Activated CD8-positive, alpha-beta memory T cell treated with anti-CD3 and anti-CD28 coated beads, Interleukin-2, amount 10 ng/mL, durations not matched to agents 7 days and 5 days (primary cell): ENCODE data around the gene WDR88. TPM values are rescaled to one million over a fixed set of nuclear protein-coding genes. Genes with fewer than 3 reads are reported as not detected.
"Not testable (repeated sequence)": the region's sequence is repeated elsewhere in the genome, so short reads cannot be mapped to it uniquely, and the experiment has no call there.

Experiments used
- ATAC-seq: fragments of 150-1000 bp; cut with Tn5 transposase; one replicate; pipeline ENCODE4 v1.10.0; 2021; ENCODE audit warnings: moderate library complexity
- CTCF ChIA-PET: fragments of 350-600 bp; sonication (Branson Sonifier 250); formaldehyde crosslinking; loops from one replicate; lab custom pipeline; 2021; ENCODE audit warnings: antibody characterized with exemption; lab: Charles Lee
- DNase-seq: peaks from one replicate; pipeline ENCODE4 v3.0.0-alpha.2; 2020
- H3K27ac Mint-ChIP-seq: one replicate; pipeline ENCODE4 v1.8.0; 2021; ENCODE audit warnings: mild to moderate bottlenecking, mixed read lengths
- H3K27me3 Mint-ChIP-seq: one replicate; pipeline ENCODE4 v1.8.0; 2021; ENCODE audit warnings: mixed read lengths
- H3K36me3 Mint-ChIP-seq: one replicate; pipeline ENCODE4 v1.8.0; 2021; ENCODE audit warnings: mild to moderate bottlenecking, mixed read lengths
- H3K4me1 Mint-ChIP-seq: one replicate; pipeline ENCODE4 v1.8.0; 2021; ENCODE audit warnings: mixed read lengths
- H3K4me3 Mint-ChIP-seq: one replicate; pipeline ENCODE4 v1.8.0; 2021; ENCODE audit warnings: mild to moderate bottlenecking, moderate library complexity, mixed read lengths
- H3K9me3 Mint-ChIP-seq: one replicate; pipeline ENCODE4 v1.8.0; 2022; ENCODE audit warnings: low read depth, mixed read lengths
- total RNA-seq, 2 experiments: library from RNA; stranded (reverse); gene quantifications; one replicate each; pipeline ENCODE4 v1.2.3, GENCODE V29; 2021

WDR88 gene
- total RNA-seq, 2 experiments from 2014 or later, result not detected

GRCh38 chr19:33206261-33207039, 74.5 kb downstream of the WDR88 start:
- CTCF ChIA-PET, result no interaction called here
- Mint-ChIP-seq H3K27me3 (no peaks in the 10 kb centered on the region), H3K4me1 (no peaks in the 10 kb centered on the region), H3K9me3 (no peaks in the 10 kb centered on the region), H3K27ac (no peak overlapping the region), H3K4me3 (no peak overlapping the region), H3K36me3 (no peaks in the 10 kb centered on the region)
- no peak for ATAC-seq
- no peak for DNase-seq

- CTCF ChIA-PET, result no interaction called here
- no peak for DNase-seq
- no peak for ATAC-seq
- Mint-ChIP-seq H3K4me1 (no peaks in the 10 kb centered on the region), H3K36me3 (no peaks in the 10 kb centered on the region), H3K9me3 (no peaks in the 10 kb centered on the region), H3K27me3 (no peaks in the 10 kb centered on the region), H3K27ac (no peak overlapping the region), H3K4me3 (no peak overlapping the region)
Observed at GRCh38 chr19:33207040-33207620, 75.2 kb downstream of the WDR88 start.

- CTCF ChIA-PET, result no interaction called here
- Mint-ChIP-seq H3K9me3 (no peaks in the 10 kb centered on the region), H3K36me3 (no peaks in the 10 kb centered on the region)
Observed at GRCh38 chr19:33207903-33208302, 76.0 kb downstream of the WDR88 start.

GRCh38 chr19:33208371-33208895, 76.5 kb downstream of the WDR88 start:
- Mint-ChIP-seq H3K27ac (no peak overlapping the region), H3K36me3 (no peaks in the 10 kb centered on the region), H3K4me1 (no peaks in the 10 kb centered on the region), H3K9me3 (no peaks in the 10 kb centered on the region), H3K4me3 (no peak overlapping the region), H3K27me3 (no peaks in the 10 kb centered on the region)
- no peak for DNase-seq
- CTCF ChIA-PET, result no interaction called here
- no peak for ATAC-seq

More at GRCh38 chr19:33207903-33208302, 76.0 kb downstream of the WDR88 start:
- DNase-seq, result no peak
- no peak overlapping the region for H3K4me3 Mint-ChIP-seq
- no peaks in the 10 kb centered on the region for H3K27me3 Mint-ChIP-seq
- ATAC-seq, result no peak
- H3K4me1 Mint-ChIP-seq, result no peaks in the 10 kb centered on the region
- no peak overlapping the region for H3K27ac Mint-ChIP-seq

- H3K36me3 Mint-ChIP-seq, result no peaks in the 10 kb centered on the region
- no peak overlapping the region for H3K4me3 Mint-ChIP-seq
- H3K27ac Mint-ChIP-seq, result no peak overlapping the region
- DNase-seq (no peak), ATAC-seq (no peak)
- H3K4me1 Mint-ChIP-seq, result no peaks in the 10 kb centered on the region
- no peaks in the 10 kb centered on the region for H3K27me3 Mint-ChIP-seq
- no peaks in the 10 kb centered on the region for H3K9me3 Mint-ChIP-seq
- CTCF ChIA-PET, result interaction anchor here (0.8 kb wide), 1 partner anchor 25 kb away, joined by 3 read pairs; no protein-coding TSS in a partner anchor
Observed at GRCh38 chr19:33208904-33209849, 77.3 kb downstream of the WDR88 start.

- ATAC-seq, H3K4me1 Mint-ChIP-seq, H3K36me3 Mint-ChIP-seq, H3K9me3 Mint-ChIP-seq, H3K27me3 Mint-ChIP-seq, H3K27ac Mint-ChIP-seq, DNase-seq, H3K4me3 Mint-ChIP-seq: not testable (repeated sequence)
- CTCF ChIA-PET, result interaction anchor here (0.8 kb wide), 1 partner anchor 26 kb away, joined by 3 read pairs; no protein-coding TSS in a partner anchor
Observed at GRCh38 chr19:33209850-33210230, 77.9 kb downstream of the WDR88 start.

GRCh38 chr19:33210266-33210940, 78.5 kb downstream of the WDR88 start:
- Mint-ChIP-seq H3K9me3 (no peaks in the 10 kb centered on the region), H3K36me3 (no peaks in the 10 kb centered on the region), H3K4me3 (no peak overlapping the region), H3K4me1 (no peaks in the 10 kb centered on the region), H3K27me3 (no peaks in the 10 kb centered on the region), H3K27ac (no peak overlapping the region)
- ATAC-seq (no peak), DNase-seq (no peak)
- CTCF ChIA-PET, result no interaction called here

GRCh38 chr19:33211794-33212435, 80.0 kb downstream of the WDR88 start:
- H3K4me3 Mint-ChIP-seq, result no peak overlapping the region

GRCh38 chr19:33212436-33213172, 80.7 kb downstream of the WDR88 start:
- CTCF ChIA-PET, result interaction anchor here (1.2 kb wide), 1 partner anchor 203 kb away, joined by 3 read pairs; no protein-coding TSS in a partner anchor

More at GRCh38 chr19:33211794-33212435, 80.0 kb downstream of the WDR88 start:
- CTCF ChIA-PET, result interaction anchor here (1.2 kb wide), 1 partner anchor 204 kb away, joined by 3 read pairs; no protein-coding TSS in a partner anchor
- H3K36me3 Mint-ChIP-seq, result no peaks in the 10 kb centered on the region
- no peak for DNase-seq
- no peaks in the 10 kb centered on the region for H3K4me1 Mint-ChIP-seq
- no peak overlapping the region for H3K27ac Mint-ChIP-seq
- H3K9me3 Mint-ChIP-seq, result no peaks in the 10 kb centered on the region
- no peaks in the 10 kb centered on the region for H3K27me3 Mint-ChIP-seq
- no peak for ATAC-seq

GRCh38 chr19:33214596-33214995, 82.7 kb downstream of the WDR88 start:
- no peaks in the 10 kb centered on the region for H3K27me3 Mint-ChIP-seq
- no peak for DNase-seq
- H3K4me3 Mint-ChIP-seq, result no peak overlapping the region
- no peaks in the 10 kb centered on the region for H3K9me3 Mint-ChIP-seq
- no peak overlapping the region for H3K27ac Mint-ChIP-seq
- H3K4me1 Mint-ChIP-seq, result no peaks in the 10 kb centered on the region
- no peak for ATAC-seq
- CTCF ChIA-PET, result no interaction called here
- no peaks in the 10 kb centered on the region for H3K36me3 Mint-ChIP-seq

More at GRCh38 chr19:33212436-33213172, 80.7 kb downstream of the WDR88 start:
- H3K9me3 Mint-ChIP-seq, result no peaks in the 10 kb centered on the region
- H3K27ac Mint-ChIP-seq, result no peak overlapping the region
- H3K4me1 Mint-ChIP-seq, result no peaks in the 10 kb centered on the region
- H3K36me3 Mint-ChIP-seq, result no peaks in the 10 kb centered on the region
- no peak for DNase-seq
- no peak for ATAC-seq
- no peak overlapping the region for H3K4me3 Mint-ChIP-seq
- H3K27me3 Mint-ChIP-seq, result no peaks in the 10 kb centered on the region

- ATAC-seq (no peak), DNase-seq (no peak)
- H3K27ac Mint-ChIP-seq, result no peak overlapping the region
- no peaks in the 10 kb centered on the region for H3K9me3 Mint-ChIP-seq
- H3K36me3 Mint-ChIP-seq, result no peaks in the 10 kb centered on the region
- peaks cover 3% of the 10 kb centered on the region for H3K27me3 Mint-ChIP-seq
- CTCF ChIA-PET, result no interaction called here
- no peaks in the 10 kb centered on the region for H3K4me1 Mint-ChIP-seq
- H3K4me3 Mint-ChIP-seq, result no peak overlapping the region
Observed at GRCh38 chr19:33215438-33216197, 83.7 kb downstream of the WDR88 start.
